ENCODE data around the gene RNF114. TPM values are rescaled to one million over a fixed set of nuclear protein-coding genes. Genes with fewer than 3 reads are reported as not detected.

Gene RNF114
- polyA plus RNA-seq, 1 experiment = 69.6 TPM

DNA sequence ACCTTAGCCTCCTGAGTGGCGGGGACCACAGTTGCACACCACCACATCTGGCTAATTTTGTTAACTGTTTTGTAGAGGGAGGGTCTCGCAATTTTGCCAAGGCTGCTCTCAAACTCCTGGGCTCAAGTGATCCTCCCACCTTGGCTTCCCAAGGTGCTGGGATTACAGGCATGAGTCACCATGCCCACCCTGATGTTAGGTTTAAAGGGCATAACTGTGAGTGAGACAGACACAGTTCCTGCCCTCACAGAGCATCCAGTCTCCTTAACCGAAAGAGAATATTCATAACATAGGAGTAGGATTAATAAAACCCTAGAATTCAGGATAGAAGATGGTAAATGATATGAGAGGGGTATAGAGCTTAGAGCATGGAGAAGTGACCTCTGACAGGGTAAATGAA, 17.8 kb upstream of the RNF114 start:
- H3K27ac ChIP-seq (ENCODE audit: low read depth, low read length) = no peak overlapping the region
- TF ChIP-seq, protein P1, sequence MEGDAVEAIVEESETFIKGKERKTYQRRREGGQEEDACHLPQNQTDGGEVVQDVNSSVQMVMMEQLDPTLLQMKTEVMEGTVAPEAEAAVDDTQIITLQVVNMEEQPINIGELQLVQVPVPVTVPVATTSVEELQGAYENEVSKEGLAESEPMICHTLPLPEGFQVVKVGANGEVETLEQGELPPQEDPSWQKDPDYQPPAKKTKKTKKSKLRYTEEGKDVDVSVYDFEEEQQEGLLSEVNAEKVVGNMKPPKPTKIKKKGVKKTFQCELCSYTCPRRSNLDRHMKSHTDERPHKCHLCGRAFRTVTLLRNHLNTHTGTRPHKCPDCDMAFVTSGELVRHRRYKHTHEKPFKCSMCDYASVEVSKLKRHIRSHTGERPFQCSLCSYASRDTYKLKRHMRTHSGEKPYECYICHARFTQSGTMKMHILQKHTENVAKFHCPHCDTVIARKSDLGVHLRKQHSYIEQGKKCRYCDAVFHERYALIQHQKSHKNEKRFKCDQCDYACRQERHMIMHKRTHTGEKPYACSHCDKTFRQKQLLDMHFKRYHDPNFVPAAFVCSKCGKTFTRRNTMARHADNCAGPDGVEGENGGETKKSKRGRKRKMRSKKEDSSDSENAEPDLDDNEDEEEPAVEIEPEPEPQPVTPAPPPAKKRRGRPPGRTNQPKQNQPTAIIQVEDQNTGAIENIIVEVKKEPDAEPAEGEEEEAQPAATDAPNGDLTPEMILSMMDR (IDR thresholded peaks at IDR 0.05; ENCODE audit: low read depth, low read length) = no peak
- POLR2A ChIA-PET = no interaction called here
- H3K27me3 ChIP-seq (ENCODE audit: control insufficient read depth, insufficient read depth, low read length) = no peaks in the 10 kb centered on the region
- no peak for DNase-seq (ENCODE audit: low read depth, low spot score)
- CTCF ChIA-PET = no interaction called here
- H3K4me3 ChIP-seq (ENCODE audit: low read depth, low read length) = no peak overlapping the region
- no peaks in the 10 kb centered on the region; the same call in 1 of the 2 replicates for H3K9me3 ChIP-seq (ENCODE audit: control insufficient read depth, insufficient read depth, low read length)

DNA sequence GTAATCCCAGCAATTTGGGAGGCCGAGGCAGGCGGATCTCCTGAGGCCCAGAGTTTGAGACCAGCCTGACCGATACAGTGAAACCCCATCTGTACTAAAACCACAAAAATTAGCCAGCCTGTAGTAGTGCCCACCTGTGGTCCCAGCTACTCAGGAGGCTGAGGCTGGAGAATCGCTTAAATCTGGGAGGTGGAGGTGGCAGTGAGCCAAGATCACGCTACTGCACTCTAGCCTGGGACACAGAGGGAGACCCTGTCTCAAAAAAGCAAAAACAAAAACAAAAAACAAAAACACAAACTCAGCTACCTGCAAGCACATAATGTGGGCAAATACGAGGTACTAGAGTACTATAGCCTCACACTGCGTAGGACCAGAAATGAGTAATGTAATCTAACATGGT, 17.2 kb upstream of the RNF114 start:
- DNase-seq (ENCODE audit: low read depth, low spot score) = no peak
- CTCF ChIA-PET = no interaction called here
- Histone ChIP-seq H3K4me3 (ENCODE audit: low read depth, low read length) (no peak overlapping the region), H3K9me3 (ENCODE audit: control insufficient read depth, insufficient read depth, low read length) (no peaks in the 10 kb centered on the region; the same call in 1 of the 2 replicates), H3K27me3 (ENCODE audit: control insufficient read depth, insufficient read depth, low read length) (no peaks in the 10 kb centered on the region), H3K27ac (ENCODE audit: low read depth, low read length) (no peak overlapping the region)
- TF ChIP-seq, protein P1 (IDR thresholded peaks at IDR 0.05; ENCODE audit: low read depth, low read length) = no peak
- POLR2A ChIA-PET = no interaction called here

DNA sequence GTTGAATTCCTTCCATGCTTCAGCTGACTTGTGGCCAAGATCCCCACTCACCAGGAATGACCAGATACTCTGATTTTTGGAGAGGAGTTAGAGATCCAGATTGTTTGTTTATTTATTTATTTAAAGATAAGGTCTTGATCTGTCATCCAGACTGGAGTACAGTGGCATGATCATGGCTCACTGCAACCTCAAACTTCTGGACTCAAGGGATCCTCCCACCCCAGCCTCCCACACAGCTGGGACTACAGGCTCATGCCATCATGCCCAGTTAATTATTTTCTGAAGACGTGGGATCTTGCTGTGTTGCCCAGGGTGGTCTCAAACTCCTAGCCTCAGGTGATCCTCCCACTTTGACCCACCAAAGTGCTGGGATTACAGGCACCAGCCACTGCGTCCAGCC, 16.7 kb upstream of the RNF114 start:
- Histone ChIP-seq H3K27me3 (ENCODE audit: control insufficient read depth, insufficient read depth, low read length) (no peaks in the 10 kb centered on the region), H3K9me3 (ENCODE audit: control insufficient read depth, insufficient read depth, low read length) (no peaks in the 10 kb centered on the region; the same call in 1 of the 2 replicates), H3K4me3 (ENCODE audit: low read depth, low read length) (no peak overlapping the region), H3K27ac (ENCODE audit: low read depth, low read length) (no peak overlapping the region)
- POLR2A ChIA-PET = no interaction called here
- DNase-seq (ENCODE audit: low read depth, low spot score) = no peak
- TF ChIP-seq, protein P1 (IDR thresholded peaks at IDR 0.05; ENCODE audit: low read depth, low read length) = no peak
- CTCF ChIA-PET = no interaction called here

DNA sequence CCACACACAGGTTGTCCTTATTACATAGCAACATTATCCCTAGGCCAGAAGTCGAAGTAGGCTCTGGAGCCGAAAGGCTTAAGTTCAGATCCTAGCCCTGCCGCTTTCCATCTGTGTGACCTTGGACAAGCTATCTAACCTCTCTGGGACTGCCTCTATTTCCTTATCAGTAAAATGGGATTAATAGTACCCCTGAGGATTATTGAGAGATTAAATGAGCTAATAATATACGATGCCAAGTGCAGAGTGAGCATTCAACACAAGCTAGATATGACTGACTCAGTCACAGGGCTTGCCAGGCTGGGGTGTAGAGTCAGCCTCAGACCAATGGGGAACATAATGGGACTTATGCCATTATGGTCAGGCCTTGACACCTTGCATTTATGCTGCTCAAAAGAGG, 11.9 kb upstream of the RNF114 start:
- Histone ChIP-seq H3K9me3 (ENCODE audit: control insufficient read depth, insufficient read depth, low read length) (no peaks in the 10 kb centered on the region), H3K27me3 (ENCODE audit: control insufficient read depth, insufficient read depth, low read length) (no peaks in the 10 kb centered on the region), H3K27ac (ENCODE audit: low read depth, low read length) (no peak overlapping the region), H3K4me3 (ENCODE audit: low read depth, low read length) (no peak overlapping the region)
- ChIA-PET POLR2A (no interaction called here), CTCF (no interaction called here)
- TF ChIP-seq, protein P1 (IDR thresholded peaks at IDR 0.05; ENCODE audit: low read depth, low read length) = no peak
- DNase-seq (ENCODE audit: low read depth, low spot score) = no peak

DNA sequence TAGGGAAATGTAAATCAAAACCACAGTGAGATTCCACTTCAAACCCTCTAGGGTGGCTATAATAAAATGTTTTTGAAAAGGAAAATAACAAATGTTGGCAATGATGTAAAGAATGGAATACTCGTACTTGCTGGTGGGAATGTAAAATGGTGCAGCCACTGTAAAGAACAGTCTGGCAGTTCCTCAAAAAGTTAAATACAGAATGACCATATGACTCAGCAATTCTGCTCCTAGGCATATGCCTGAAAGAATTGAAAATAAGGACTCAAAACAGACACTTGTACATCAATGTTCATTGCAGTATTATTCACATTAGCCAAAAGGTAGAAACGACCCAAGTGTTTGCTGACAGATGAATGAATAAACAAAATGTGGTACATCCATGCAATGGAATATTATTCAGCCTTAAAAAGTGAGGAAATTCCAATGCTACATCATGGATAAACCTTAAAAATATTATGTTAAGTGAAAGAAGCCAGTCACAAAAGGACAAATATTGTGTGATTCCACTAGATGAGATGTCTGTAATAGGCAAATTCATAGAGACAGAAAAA, 10.2 kb upstream of the RNF114 start:
- CTCF ChIA-PET = interaction anchor here (0.5 to 1.0 kb wide), 2 partner anchors 146 to 1021 kb away, joined by 3 read pairs; no protein-coding TSS in a partner anchor
- no peak overlapping the region for H3K4me3 ChIP-seq (ENCODE audit: low read depth, low read length)
- H3K27me3 ChIP-seq (ENCODE audit: control insufficient read depth, insufficient read depth, low read length) = no peaks in the 10 kb centered on the region
- TF ChIP-seq, protein P1 (IDR thresholded peaks at IDR 0.05; ENCODE audit: low read depth, low read length) = no peak
- POLR2A ChIA-PET = no interaction called here
- H3K9me3 ChIP-seq (ENCODE audit: control insufficient read depth, insufficient read depth, low read length) = no peaks in the 10 kb centered on the region
- H3K27ac ChIP-seq (ENCODE audit: low read depth, low read length) = no peak overlapping the region
- no peak for DNase-seq (ENCODE audit: low read depth, low spot score)
